Suprapubic skin (tissue), 3 donors: ENCODE measurements around the gene MYO10.

Experiments
- CTCF ChIP-seq, 2 donors: fragments of 200-600 bp in 1 of 2; fragments of 450-650 bp in 1 of 2; sonication (generic) in 1 of 2; IDR thresholded peaks; one replicate each; pipeline ENCODE4 v1.5.1; 2016 to 2019; ENCODE audit warnings: antibody characterized with exemption in 2 of 2, mild to moderate bottlenecking in 1 of 2, moderate library complexity in 1 of 2
- POLR2AphosphoS5 ChIP-seq, 3 donors: sonication (generic); formaldehyde crosslinking; IDR thresholded peaks; one replicate each; pipeline ENCODE4 v1.6.1; 2017; ENCODE audit warnings: antibody characterized with exemption in 3 of 3

- TF ChIP-seq CTCF (IDR thresholded peaks at IDR 0.05) (no peak), POLR2AphosphoS5 (IDR thresholded peaks at IDR 0.05) (no peak)
These were observed 198.9 kb downstream of the MYO10 start for GRCh38 chr5:16737209-16737608.
